Activated CD4-positive, alpha-beta T cell treated with anti-CD3 and anti-CD28 coated beads, Interleukin-2, amount 10 ng/mL, durations not matched to agents 7 days and 5 days (primary cell): ENCODE data around the gene ZBTB46. TPM values are rescaled to one million over a fixed set of nuclear protein-coding genes. Genes with fewer than 3 reads are reported as not detected.

ENCODE experiments used
- CTCF ChIA-PET: fragments of 350-600 bp; sonication (Branson Sonifier 250); formaldehyde crosslinking; loops from one replicate; lab custom pipeline; 2021; ENCODE audit warnings: antibody characterized with exemption; lab: Charles Lee
- POLR2A ChIA-PET: fragments of 350-600 bp; sonication (Branson Sonifier 250); formaldehyde crosslinking; loops from one replicate; lab custom pipeline; 2021; ENCODE audit warnings: antibody characterized with exemption; lab: Charles Lee
- DNase-seq: peaks from one replicate; pipeline ENCODE4 v3.0.0-alpha.2; 2020
- H3K27ac Mint-ChIP-seq: one replicate; pipeline ENCODE4 v1.8.0; 2021; ENCODE audit warnings: mild to moderate bottlenecking, moderate library complexity, mixed read lengths
- H3K27me3 Mint-ChIP-seq: one replicate; pipeline ENCODE4 v1.8.0; 2021; ENCODE audit warnings: mixed read lengths
- H3K36me3 Mint-ChIP-seq: one replicate; pipeline ENCODE4 v1.8.0; 2021; ENCODE audit warnings: low read depth, mixed read lengths
- H3K4me1 Mint-ChIP-seq: one replicate; pipeline ENCODE4 v1.8.0; 2021; ENCODE audit warnings: mixed read lengths
- H3K4me3 Mint-ChIP-seq: one replicate; pipeline ENCODE4 v1.8.0; 2021; ENCODE audit warnings: mild to moderate bottlenecking, moderate library complexity, mixed read lengths
- H3K9me3 Mint-ChIP-seq: one replicate; pipeline ENCODE4 v1.8.0; 2021; ENCODE audit warnings: mixed read lengths
- total RNA-seq, 2 experiments: library from RNA; stranded (reverse); gene quantifications; one replicate each; pipeline ENCODE4 v1.2.3, GENCODE V29; 2021

Gene ZBTB46
- total RNA-seq, 2 experiments from 2014 or later: not detected

DNA sequence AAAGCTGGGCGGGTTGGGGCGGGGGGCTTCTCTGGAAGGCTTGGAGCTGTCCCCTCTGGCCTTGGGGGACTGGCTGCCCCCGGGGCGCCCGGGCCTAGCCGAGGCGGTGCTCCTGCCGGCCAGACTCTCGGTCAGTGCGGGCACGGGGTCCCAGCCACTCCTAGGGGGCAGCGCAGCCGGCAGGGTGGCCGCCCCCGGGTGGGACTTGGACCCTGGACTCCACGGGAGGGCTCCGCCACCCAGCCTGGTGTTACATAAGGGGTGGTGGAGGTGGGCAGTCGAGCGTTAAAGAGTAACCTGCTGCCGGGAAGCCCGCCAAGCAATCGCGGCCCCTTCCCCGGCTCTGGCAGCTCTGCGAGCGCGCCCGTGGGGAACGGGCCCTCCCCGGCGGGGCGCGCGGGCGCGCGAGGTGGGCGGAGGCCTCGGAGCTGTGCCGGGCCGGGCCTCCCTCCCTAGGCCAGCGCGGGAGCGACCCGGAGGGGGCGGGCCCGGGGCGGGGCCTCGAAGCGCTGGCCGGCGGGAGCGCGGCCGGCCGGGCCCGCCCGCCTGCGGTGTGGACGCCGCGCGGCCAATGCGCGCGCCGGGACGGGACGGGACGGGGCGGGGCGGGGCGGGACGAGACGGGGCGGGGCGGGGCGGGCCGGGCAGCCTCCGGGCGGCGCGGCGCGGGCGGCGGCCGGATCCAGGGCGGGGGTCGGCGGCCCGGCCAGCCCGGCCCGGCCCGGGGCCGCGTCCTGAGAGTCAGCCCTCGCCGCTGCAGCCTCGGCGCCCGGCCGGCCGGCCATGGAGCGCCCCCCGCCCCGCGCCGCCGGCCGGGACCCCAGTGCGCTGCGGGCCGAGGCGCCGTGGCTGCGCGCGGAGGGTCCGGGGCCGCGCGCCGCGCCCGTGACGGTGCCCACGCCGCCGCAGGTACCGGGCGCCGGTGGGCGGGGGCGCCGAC, 91.7 kb downstream of the ZBTB46 start, which contains the start of gene SLC2A4RG:
Gene SLC2A4RG (plus strand): TSS at position 647 of the 940 bp plus-strand sequence. CDS start 137 bp downstream, at position 784.
- Mint-ChIP-seq H3K27me3 (no peaks in the 10 kb centered on the region), H3K27ac (peak within 1 kb of the TSS; percentile 54), H3K4me1 (peaks cover 16% of the 10 kb centered on the region), H3K4me3 (peak within 1 kb of the TSS; percentile 87), H3K9me3 (no peaks in the 10 kb centered on the region), H3K36me3 (peaks cover 26% of the 10 kb centered on the region)
- peak; percentile 68 for DNase-seq
- POLR2A ChIA-PET: interaction anchor here (0.9 to 1.0 kb wide), 2 partner anchors 11 to 299 kb away, joined by 3 read pairs; no protein-coding TSS in a partner anchor
- CTCF ChIA-PET: interaction anchor here (1.1 to 4.2 kb wide), 2 partner anchors 11 to 25 kb away, joined by 4 to 27 read pairs; no protein-coding TSS in a partner anchor

DNA sequence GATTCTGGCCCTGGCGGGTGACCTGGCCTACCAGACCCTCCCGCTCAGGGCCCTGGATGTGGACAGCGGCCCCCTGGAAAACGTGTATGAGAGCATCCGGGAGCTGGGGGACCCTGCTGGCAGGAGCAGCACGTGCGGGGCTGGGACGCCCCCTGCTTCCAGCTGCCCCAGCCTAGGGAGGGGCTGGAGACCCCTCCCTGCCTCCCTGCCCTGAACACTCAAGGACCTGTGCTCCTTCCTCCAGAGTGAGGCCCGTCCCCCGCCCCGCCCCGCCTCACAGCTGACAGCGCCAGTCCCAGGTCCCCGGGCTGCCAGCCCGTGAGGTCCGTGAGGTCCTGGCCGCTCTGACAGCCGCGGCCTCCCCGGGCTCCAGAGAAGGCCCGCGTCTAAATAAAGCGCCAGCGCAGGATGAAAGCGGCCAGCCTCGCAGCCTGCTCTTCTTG, 92.4 kb downstream of the ZBTB46 start:
- peak overlapping the region; percentile 25 for H3K27ac Mint-ChIP-seq
- POLR2A ChIA-PET: interaction anchor here (0.9 to 1.0 kb wide), 2 partner anchors 11 to 300 kb away, joined by 3 read pairs; no protein-coding TSS in a partner anchor
- CTCF ChIA-PET: interaction anchor here (1.1 to 4.2 kb wide), 3 partner anchors 12 to 26 kb away, joined by 3 to 27 read pairs (median 4); no protein-coding TSS in a partner anchor
- no peaks in the 10 kb centered on the region for H3K9me3 Mint-ChIP-seq
- DNase-seq: peak; percentile 42
- H3K36me3 Mint-ChIP-seq: peaks cover 30% of the 10 kb centered on the region
- H3K4me3 Mint-ChIP-seq: peak overlapping the region; percentile 87
- peaks cover 23% of the 10 kb centered on the region for H3K4me1 Mint-ChIP-seq
- H3K27me3 Mint-ChIP-seq: no peaks in the 10 kb centered on the region

DNA sequence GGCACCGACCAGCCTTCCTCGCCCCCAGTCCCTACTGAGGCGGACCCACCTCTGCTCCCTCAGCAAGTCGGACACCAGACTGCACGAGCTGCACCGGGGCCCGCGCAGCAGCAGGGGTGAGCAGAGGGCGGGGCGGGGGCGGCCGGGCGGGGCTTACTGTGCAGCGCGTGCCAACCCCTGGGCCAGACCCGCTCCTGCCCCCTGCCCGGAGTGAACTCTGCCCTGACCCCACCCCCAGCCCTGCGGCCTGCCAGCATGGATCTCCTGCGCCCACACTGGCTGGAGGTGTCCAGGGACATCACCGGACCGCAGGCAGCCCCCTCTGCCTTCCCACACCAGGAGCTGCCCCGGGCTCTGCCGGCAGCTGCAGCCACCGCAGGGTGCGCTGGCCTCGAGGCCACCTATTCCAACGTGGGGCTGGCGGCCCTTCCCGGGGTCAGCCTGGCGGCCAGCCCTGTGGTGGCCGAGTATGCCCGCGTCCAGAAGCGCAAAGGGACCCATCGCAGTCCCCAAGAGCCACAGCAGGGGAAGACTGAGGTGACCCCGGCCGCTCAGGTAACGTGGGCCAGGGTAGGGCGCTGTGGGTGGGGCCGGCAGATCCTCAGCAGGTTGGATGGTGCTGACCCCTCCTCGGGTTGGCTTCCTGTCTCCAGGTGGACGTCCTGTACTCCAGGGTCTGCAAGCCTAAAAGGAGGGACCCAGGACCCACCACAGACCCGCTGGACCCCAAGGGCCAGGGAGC, 92.9 kb downstream of the ZBTB46 start:
- peaks cover 28% of the 10 kb centered on the region for H3K4me1 Mint-ChIP-seq
- DNase-seq: peak; percentile 40
- H3K4me3 Mint-ChIP-seq: peak overlapping the region; percentile 87
- CTCF ChIA-PET: interaction anchor here (1.0 to 4.2 kb wide), 3 partner anchors 12 to 548 kb away, joined by 3 to 27 read pairs (median 3); no protein-coding TSS in a partner anchor
- peak overlapping the region; percentile 25 for H3K27ac Mint-ChIP-seq
- H3K36me3 Mint-ChIP-seq: peaks cover 31% of the 10 kb centered on the region
- H3K27me3 Mint-ChIP-seq: no peaks in the 10 kb centered on the region
- POLR2A ChIA-PET: no interaction called here
- no peaks in the 10 kb centered on the region for H3K9me3 Mint-ChIP-seq

DNA sequence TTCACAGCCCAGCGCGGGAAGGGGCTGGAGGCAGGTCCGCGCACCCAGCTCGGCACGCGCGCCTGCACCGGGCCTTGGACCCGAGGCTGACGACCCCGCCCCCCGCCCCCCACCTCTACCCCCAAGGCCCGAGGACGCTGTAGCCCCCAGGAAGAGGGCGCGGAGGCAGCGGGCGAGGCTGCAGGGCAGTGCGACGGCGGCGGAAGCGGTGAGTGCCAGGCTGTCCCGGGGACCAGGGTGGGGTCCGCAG, 93.4 kb downstream of the ZBTB46 start:
- Mint-ChIP-seq H3K4me3 (peak overlapping the region; percentile 87), H3K9me3 (no peaks in the 10 kb centered on the region), H3K4me1 (peaks cover 28% of the 10 kb centered on the region), H3K36me3 (peaks cover 30% of the 10 kb centered on the region), H3K27ac (peak overlapping the region; percentile 88), H3K27me3 (no peaks in the 10 kb centered on the region)
- CTCF ChIA-PET: interaction anchor here (1.0 to 4.2 kb wide), 4 partner anchors 13 to 548 kb away, joined by 3 to 27 read pairs (median 3); partner anchors contain the start of gene RTEL1
- DNase-seq: no peak
- POLR2A ChIA-PET: no interaction called here

DNA sequence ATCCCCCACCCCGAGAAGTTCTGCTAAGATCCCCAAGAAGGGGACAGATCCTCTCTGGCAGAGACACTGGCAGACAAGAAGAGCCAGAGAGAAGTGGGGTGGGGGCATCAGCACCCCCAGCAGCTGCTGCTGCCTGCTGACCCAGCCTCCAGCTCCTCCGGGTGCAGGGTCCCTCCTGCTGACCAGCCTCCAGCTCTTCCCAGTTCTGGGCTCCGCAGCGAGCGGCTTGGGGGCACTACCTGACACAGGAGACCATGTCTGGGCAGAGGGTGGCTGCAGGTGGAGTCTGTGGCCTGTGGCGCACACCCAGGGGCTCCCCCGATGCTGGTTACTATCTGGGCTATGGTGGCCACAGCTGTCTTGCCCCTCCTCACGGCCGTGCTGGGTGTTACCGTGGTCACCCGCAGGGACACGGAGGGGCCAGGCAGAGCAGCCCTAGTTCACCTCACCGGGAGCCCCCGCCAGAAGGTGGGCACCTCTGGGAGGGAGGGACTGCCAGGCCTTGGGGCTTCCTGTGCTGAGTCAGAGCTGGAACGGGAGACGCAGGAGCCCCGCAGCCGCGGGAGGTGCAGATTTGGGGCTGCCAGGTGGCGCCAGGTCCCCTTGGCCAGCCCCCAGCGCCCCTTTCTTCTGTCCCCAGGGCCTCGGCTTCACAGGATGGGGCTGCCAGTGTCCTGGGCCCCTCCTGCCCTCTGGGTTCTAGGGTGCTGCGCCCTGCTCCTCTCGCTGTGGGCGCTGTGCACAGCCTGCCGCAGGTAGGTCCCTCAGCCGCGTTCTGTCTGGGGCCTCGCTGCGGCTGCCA, 94.0 kb downstream of the ZBTB46 start:
- Mint-ChIP-seq H3K4me1 (peaks cover 28% of the 10 kb centered on the region), H3K27me3 (no peaks in the 10 kb centered on the region)

DNA sequence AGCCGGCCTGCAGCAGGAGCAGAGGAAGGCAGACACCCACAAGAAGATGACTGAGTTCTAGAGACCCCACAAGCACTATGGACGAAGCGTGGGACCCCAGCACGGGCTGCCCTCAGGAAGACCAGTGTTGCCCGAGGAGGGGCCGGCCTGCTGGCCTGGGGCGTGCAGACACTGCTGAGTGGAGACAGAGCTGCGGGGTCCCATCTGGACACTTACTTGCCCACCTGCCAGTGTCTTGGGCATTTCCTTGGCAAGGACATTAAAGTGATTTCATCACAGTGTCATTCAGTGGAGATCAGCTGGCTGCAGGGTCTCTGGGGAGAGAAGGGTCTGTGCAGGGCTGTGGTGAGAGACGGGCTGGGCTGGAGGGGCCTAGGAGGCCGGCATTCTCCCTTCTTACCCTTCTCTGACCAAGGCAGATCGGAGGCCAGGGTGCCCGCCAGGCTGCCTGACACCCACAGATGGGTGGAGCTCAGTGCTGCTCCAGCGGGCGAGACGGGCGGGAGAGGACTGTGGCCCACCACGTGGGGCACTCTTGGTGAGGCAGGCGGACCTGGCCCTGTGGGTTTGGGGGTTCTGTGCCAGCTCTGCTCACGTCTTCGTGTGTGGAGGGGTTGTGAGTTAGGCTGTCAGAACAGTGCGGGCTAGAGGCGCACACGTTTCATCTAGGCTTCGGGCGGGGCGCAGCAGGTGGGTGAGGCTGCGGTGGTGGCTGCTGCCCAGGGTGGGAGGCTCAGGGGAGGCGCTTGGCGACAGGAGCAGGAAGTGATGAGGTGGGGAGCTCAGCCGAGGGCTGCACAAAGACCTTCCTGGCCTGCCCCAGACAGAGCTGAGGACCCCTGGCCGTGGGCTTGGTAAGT, 95.0 kb downstream of the ZBTB46 start, which contains the start of gene LIME1:
Gene LIME1 (plus strand): TSS at position 806 of the 860 bp plus-strand sequence. CDS start 886 bp downstream, outside the sequence.
- Mint-ChIP-seq H3K36me3 (peaks cover 30% of the 10 kb centered on the region), H3K27ac (peak within 1 kb of the TSS; percentile 88), H3K27me3 (no peaks in the 10 kb centered on the region), H3K4me3 (peak within 1 kb of the TSS; percentile 87), H3K4me1 (peaks cover 28% of the 10 kb centered on the region), H3K9me3 (no peaks in the 10 kb centered on the region)
- ChIA-PET CTCF (interaction anchor here (0.8 to 4.2 kb wide), 11 partner anchors 8 to 321 kb away, joined by 3 to 27 read pairs (median 5); partner anchors contain the start of genes ARFRP1, PTK6 and ZGPAT), POLR2A (no interaction called here)
- peak; percentile 90 for DNase-seq

More for the DNA sequence above, 94.0 kb downstream of the ZBTB46 start:
- CTCF ChIA-PET: interaction anchor here (0.8 to 4.2 kb wide), 13 partner anchors 9 to 549 kb away, joined by 3 to 27 read pairs (median 5); partner anchors contain the start of genes ARFRP1, PTK6, RTEL1 and ZGPAT
- Mint-ChIP-seq H3K27ac (peak overlapping the region; percentile 88), H3K4me3 (peak overlapping the region; percentile 87), H3K36me3 (peaks cover 30% of the 10 kb centered on the region), H3K9me3 (no peaks in the 10 kb centered on the region)
- peak; percentile 69 for DNase-seq
- POLR2A ChIA-PET: no interaction called here

DNA sequence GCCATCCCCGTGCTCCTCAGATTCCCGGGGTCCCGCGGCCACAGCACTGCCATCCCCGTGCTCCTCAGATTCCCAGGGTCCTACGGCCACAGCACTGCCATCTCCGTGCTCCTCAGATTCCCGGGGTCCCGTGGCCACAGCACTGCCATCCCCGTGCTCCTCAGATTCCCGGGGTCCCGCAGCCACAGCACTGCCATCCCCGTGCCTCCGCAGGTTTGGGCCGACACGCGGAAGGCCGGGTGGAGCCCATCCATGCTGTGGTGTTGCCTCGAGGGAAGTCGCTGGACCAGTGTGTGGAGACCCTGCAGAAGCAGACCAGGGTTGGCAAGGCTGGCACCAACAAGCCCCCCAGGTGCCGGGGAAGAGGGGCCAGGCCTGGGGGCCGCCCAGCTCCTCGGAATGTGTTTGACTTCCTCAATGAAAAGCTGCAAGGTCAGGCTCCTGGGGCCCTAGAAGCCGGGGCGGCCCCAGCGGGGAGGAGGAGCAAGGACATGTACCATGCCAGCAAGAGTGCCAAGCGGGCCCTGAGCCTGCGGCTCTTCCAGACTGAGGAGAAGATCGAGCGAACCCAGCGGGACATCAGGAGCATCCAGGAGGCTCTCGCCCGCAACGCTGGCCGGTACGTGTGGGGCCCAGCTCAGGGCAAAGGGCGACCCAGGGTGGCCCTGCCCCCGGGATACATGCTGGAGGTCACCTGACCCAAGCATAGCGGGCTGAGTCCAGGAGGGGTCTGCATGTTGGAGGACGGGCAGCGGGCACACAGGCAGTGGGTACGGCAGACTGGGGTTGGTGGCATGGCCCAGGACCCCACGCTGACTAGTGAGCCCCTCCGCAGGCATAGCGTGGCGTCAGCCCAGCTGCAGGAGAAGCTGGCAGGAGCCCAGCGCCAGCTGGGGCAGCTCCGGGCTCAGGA, 95.9 kb downstream of the ZBTB46 start:
- POLR2A ChIA-PET: no interaction called here
- Mint-ChIP-seq H3K4me1 (peaks cover 28% of the 10 kb centered on the region), H3K9me3 (no peaks in the 10 kb centered on the region), H3K27me3 (no peaks in the 10 kb centered on the region), H3K36me3 (peaks cover 30% of the 10 kb centered on the region), H3K27ac (peak overlapping the region; percentile 88), H3K4me3 (peak overlapping the region; percentile 87)
- DNase-seq: no peak
- CTCF ChIA-PET: interaction anchor here (1.3 to 4.2 kb wide), 5 partner anchors 12 to 322 kb away, joined by 3 to 27 read pairs (median 12); partner anchors contain the start of genes ARFRP1, PTK6 and ZGPAT

DNA sequence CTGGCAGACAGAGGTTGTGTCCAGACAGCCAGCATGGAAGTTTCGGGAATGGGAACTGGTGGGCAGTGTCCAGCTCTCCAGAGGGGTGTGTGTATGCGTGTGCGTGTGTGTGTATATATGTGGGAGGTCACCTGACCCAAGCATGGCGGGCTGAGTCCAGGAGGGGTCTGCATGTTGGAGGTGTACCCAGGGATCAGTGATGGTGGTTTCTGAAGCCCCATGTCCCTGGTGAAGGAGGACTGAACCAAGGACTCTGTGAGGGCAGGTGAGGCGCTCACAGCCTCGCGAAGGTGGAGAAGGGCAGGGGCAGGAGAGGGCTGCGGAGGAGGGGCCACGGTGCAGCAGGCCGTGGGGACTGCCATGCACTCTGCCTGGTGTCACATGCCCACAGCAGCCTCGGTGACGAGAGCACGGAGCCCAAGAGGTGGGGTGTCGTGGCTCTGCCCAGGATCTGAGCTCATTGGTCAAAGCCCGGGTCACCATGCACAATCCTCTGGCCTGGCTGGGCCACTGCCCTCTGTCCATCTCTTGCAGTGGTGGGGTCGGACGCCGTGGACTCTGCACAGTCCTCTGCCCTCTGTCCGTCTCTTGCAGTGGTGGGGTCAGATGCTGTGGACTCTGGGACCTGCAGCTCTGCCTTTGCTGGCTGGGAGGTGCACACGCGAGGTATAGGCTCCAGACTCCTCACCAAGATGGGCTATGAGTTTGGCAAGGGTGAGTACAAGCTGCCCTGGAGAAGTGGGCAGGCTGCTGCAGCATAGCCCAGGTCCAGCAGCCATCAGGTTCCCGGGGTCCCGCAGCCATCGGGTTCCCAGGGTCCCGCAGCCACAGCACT, 96.7 kb downstream of the ZBTB46 start:
- no peak overlapping the region for H3K4me3 Mint-ChIP-seq
- peak overlapping the region; percentile 76 for H3K27ac Mint-ChIP-seq
- CTCF ChIA-PET: interaction anchor here (1.1 to 2.7 kb wide), 4 partner anchors 9 to 197 kb away, joined by 3 to 12 read pairs (median 4); partner anchors contain the start of gene PTK6

DNA sequence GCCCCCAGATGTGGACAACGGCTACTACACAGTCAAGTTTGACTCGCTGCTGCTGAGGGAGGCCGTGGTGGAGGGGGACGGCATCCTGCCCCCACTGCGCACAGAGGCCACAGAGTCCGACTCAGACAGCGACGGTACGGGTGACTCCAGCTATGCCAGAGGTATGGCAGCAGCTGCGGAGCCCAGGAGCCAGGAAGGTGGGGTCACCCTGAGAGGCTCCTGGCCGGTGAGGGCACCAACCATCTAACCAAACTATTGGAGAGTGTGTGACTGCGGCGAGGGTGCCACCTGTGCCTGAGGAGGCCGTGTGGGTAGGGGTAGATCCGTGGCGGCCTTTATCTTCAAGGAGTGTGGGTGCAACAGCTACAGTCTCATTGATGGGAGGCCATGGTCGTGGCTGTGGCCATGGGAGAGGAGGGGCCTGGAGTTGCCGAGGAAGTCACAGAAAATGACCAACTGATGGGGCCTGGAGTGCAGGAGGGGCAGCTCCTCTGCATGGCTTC, 97.4 kb downstream of the ZBTB46 start:
- ChIA-PET CTCF (interaction anchor here (1.1 to 1.5 kb wide), 3 partner anchors 10 to 14 kb away, joined by 3 to 5 read pairs (median 4); no protein-coding TSS in a partner anchor), POLR2A (interaction anchor here (0.6 kb wide), 1 partner anchor 1563 kb away, joined by 3 read pairs; no protein-coding TSS in a partner anchor)
- Mint-ChIP-seq H3K9me3 (no peaks in the 10 kb centered on the region), H3K4me1 (peaks cover 29% of the 10 kb centered on the region), H3K36me3 (peaks cover 38% of the 10 kb centered on the region), H3K27me3 (no peaks in the 10 kb centered on the region), H3K27ac (peak overlapping the region; percentile 76), H3K4me3 (no peak overlapping the region)
- DNase-seq: no peak

More for the DNA sequence above, 96.7 kb downstream of the ZBTB46 start:
- no peaks in the 10 kb centered on the region for H3K9me3 Mint-ChIP-seq
- DNase-seq: no peak
- H3K4me1 Mint-ChIP-seq: peaks cover 28% of the 10 kb centered on the region
- no peaks in the 10 kb centered on the region for H3K27me3 Mint-ChIP-seq
- POLR2A ChIA-PET: interaction anchor here (0.6 kb wide), 1 partner anchor 1564 kb away, joined by 3 read pairs; no protein-coding TSS in a partner anchor
- H3K36me3 Mint-ChIP-seq: peaks cover 35% of the 10 kb centered on the region
